Skeletal muscle satellite cell (primary cell): ENCODE measurements around the gene LTO1.
"Not testable (repeated sequence)": the region's sequence is repeated elsewhere in the genome, so short reads cannot be mapped to it uniquely, and the experiment has no call there.

ENCODE experiments used
- H3K27me3 ChIP-seq: 2 replicates; pipeline ENCODE4 v1.7.0; 2013; ENCODE audit warnings: low read length; ENCODE audit not compliant: control insufficient read depth, insufficient read depth
- H3K36me3 ChIP-seq: 2 replicates; pipeline ENCODE4 v1.7.0; 2013; ENCODE audit warnings: mild to moderate bottlenecking, control low read depth, low read length; ENCODE audit not compliant: insufficient read depth
- H3K4me1 ChIP-seq: 2 replicates; pipeline ENCODE4 v1.7.0; 2013; ENCODE audit warnings: low read length; ENCODE audit not compliant: control insufficient read depth, insufficient read depth
- H3K4me2 ChIP-seq: 2 replicates; pipeline ENCODE4 v1.7.0; 2013; ENCODE audit warnings: mild to moderate bottlenecking, low read length
- H3K4me3 ChIP-seq: 2 replicates; pipeline ENCODE4 v1.7.0; 2013; ENCODE audit warnings: low read length
- H3K9ac ChIP-seq: 2 replicates; pipeline ENCODE4 v1.7.0; 2013; ENCODE audit warnings: mild to moderate bottlenecking, low read depth, low read length, moderate library complexity
- H3K9me3 ChIP-seq: replicated peaks from 2 replicates; pipeline ENCODE4 v1.7.0; 2013; ENCODE audit warnings: mild to moderate bottlenecking, control low read depth, low read length

Gene LTO1

DNA sequence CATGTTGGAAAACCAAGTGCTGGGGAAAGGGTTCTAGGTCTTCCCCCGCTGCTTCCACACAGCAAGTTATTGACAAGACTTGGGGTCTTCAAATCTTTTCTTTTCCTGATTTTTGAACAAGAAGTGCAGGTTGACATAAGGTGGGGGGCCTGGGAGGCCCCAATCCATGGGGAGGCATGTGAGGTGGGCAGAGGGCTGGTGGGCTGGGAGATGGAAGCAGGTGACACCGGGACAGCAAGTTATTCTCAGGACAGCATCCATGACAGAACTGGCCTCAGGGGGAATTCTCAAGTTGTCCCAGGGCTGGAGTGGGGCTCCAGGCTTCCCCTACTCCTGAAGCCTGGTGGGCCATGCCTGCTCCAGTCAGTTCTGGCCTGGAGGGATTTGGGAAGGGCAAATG lies 23.2 kb upstream of the LTO1 start:
- Histone ChIP-seq H3K27me3 (peaks cover 82% of the 10 kb centered on the region), H3K9me3 (no peaks in the 10 kb centered on the region), H3K4me3 (no peak overlapping the region), H3K9ac (no peak overlapping the region), H3K36me3 (no peaks in the 10 kb centered on the region), H3K4me1 (peaks cover 7% of the 10 kb centered on the region), H3K4me2 (no peak overlapping the region)

DNA sequence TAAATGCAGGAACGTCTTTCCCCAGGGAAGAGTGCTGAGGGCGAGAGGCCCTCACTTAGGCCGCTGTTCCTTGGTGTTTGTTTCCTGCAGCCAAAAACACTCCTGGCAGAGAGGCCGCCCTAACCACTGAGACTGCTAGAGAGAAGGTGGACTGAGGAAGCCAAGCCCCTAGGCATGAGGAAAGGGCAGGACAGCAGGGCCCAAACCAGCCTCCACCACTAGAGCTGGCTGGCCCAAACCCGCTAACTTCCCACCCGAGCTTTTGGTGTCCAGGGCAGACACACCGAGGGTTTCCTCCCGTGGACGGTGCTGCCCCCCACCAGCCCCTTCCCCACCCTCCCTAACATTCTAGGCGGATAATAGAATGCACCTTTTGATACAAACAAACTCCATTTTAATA lies 22.7 kb upstream of the LTO1 start:
- Histone ChIP-seq H3K4me1 (peaks cover 7% of the 10 kb centered on the region), H3K9ac (no peak overlapping the region), H3K4me3 (no peak overlapping the region), H3K27me3 (peaks cover 81% of the 10 kb centered on the region), H3K4me2 (no peak overlapping the region), H3K36me3 (no peaks in the 10 kb centered on the region), H3K9me3 (no peaks in the 10 kb centered on the region)

DNA sequence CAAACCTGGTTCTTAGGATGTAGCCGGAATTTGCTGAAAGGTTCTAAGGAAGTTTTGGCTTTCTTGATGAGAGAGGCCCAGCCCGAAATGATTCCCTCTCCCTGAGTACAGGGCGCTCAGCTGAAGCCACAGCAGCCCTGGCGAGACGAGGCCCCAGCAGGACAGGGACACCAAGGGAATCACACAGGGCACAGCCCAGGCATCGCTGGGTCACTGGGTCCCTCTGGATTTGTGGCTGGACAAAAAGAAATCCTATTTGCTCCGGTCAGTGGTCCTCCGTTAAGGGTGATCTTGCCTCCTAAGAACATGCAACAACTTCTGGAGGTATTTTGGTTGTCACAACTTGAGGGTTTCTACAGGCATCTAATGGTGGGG lies 22.3 kb upstream of the LTO1 start:
- H3K9me3 ChIP-seq, result no peaks in the 10 kb centered on the region
- no peak overlapping the region for H3K4me2 ChIP-seq
- H3K36me3 ChIP-seq, result no peaks in the 10 kb centered on the region
- H3K27me3 ChIP-seq, result peaks cover 81% of the 10 kb centered on the region
- no peak overlapping the region for H3K4me3 ChIP-seq
- no peak overlapping the region for H3K9ac ChIP-seq
- H3K4me1 ChIP-seq, result peaks cover 7% of the 10 kb centered on the region

DNA sequence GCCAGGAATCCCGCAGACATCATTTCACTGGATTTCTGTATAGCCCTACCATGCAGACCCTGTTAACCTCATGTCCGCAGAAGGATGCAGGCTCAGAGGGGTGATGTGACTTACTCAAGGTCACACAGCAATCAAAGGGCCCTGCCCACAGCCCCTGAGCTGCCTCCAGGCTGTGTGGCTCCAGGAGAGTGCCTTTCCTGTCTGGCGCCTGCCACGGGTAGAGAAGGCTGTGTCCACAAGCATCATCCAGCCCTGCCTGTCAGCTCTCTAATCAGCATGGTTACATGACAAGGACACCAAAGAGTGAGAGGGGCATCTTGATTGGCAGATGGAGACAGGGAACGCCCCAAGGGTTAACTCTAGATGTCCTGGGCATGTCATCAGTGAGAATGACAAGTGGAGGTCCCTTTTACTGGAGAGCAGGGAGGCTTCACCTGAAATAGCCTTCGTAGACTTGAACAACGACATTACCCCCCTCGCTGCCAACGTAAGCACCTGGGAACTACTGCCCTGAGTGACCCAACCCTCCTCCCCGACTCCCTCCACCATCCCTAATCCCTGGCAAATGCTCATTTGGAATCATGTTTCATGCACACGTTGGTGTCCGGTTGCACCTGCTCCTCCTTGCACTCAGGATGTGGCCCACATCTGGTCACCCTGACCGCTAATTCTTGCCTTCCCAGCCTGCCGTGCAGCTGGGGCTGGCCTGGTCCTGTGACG lies 21.8 kb upstream of the LTO1 start:
- Histone ChIP-seq H3K36me3 (no peaks in the 10 kb centered on the region), H3K27me3 (peaks cover 77% of the 10 kb centered on the region), H3K9me3 (no peaks in the 10 kb centered on the region), H3K9ac (no peak overlapping the region), H3K4me1 (peaks cover 7% of the 10 kb centered on the region), H3K4me2 (no peak overlapping the region), H3K4me3 (no peak overlapping the region)

DNA sequence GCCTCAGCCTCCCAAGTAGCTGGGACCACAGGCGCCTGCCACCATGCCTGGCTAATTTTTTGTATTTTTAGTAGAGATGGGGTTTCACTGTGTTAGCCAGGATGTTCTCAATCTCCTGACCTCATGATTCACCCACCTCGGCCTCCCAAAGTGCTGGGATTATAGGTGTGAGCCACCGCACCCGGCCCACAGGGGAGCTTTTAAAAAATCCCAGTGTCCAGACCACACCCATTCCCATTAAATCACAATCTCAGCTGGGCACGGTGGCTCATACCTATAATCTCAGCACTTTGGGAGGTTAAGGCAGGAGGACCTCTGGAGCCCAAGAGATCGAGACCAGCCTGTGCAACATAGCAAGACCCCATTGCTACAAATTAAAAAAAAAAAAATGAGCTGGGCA lies 20.8 kb upstream of the LTO1 start:
- not testable (repeated sequence) for H3K4me2 ChIP-seq, H3K4me1 ChIP-seq, H3K9ac ChIP-seq, H3K4me3 ChIP-seq, H3K9me3 ChIP-seq, H3K36me3 ChIP-seq
- peaks cover 73% of the 10 kb centered on the region for H3K27me3 ChIP-seq

DNA sequence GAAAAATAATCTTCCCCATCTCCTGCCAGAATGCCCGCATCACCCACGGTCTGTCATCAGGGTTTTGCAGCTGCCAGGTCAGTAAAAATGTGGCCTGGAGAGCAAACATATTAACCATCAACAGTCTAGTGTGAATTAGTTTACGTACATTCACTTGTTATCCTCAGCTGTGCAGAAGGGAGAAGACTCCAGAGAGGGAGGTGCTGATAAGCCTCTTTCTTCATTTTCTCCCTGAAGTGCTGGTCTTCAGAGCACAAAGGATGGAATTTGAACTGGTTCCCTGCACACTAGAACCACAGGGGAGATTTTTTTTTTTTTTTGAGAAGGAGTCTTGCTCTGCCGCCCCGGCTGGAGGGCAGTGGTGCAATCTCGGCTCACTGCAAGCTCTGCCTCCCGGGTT lies 20.4 kb upstream of the LTO1 start:
- Histone ChIP-seq H3K27me3 (peaks cover 73% of the 10 kb centered on the region), H3K4me2 (no peak overlapping the region)

DNA sequence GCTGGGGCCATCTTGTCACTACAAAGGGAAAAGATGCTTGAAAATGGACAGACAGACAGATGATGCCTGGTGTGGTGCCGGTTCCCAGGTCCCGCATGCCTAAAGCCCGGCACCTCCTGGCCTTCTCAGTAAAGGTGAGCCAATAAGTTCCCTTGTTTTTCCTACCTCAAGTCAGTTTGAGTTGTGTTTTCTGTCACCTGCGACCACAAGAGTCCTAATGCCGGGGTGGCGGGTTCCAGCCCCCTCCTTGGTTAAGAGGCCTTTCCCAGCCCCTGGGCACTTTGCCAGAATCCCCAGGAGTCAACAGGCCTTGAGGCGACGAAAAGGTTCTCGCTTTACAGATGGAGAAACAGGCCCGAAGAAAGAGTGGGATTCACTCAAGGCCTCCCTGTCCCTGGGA lies 19.6 kb upstream of the LTO1 start:
- no peak overlapping the region for H3K4me3 ChIP-seq
- H3K9ac ChIP-seq, result no peak overlapping the region
- no peaks in the 10 kb centered on the region for H3K36me3 ChIP-seq
- no peaks in the 10 kb centered on the region for H3K9me3 ChIP-seq
- H3K4me2 ChIP-seq, result no peak overlapping the region
- H3K27me3 ChIP-seq, result peaks cover 71% of the 10 kb centered on the region
- no peaks in the 10 kb centered on the region for H3K4me1 ChIP-seq

More for the DNA sequence above, 20.4 kb upstream of the LTO1 start:
- H3K4me3 ChIP-seq, result no peak overlapping the region
- no peak overlapping the region for H3K9ac ChIP-seq
- H3K9me3 ChIP-seq, result no peaks in the 10 kb centered on the region
- peaks cover 4% of the 10 kb centered on the region for H3K4me1 ChIP-seq
- no peaks in the 10 kb centered on the region for H3K36me3 ChIP-seq

DNA sequence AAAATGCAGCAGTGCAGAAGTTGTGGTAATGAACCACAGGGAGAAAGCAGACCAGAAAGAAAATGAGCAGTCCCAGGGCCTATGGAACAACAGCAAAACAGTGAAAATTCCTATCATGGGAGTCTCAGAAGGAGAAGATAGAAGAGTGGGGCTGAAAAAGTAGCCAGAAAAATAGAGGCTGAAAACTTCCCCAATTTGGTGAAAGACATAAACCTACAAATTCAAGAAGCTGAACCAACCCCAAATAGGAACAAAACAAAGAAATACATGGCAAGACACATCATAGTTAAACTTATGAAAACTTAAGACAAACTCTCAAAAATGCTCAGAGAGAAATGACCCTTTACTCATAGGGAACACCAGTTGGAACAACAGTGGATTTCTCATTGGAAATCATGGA lies 17.3 kb upstream of the LTO1 start:
- Histone ChIP-seq H3K4me1 (no peaks in the 10 kb centered on the region), H3K9me3 (no peaks in the 10 kb centered on the region), H3K4me3 (no peak overlapping the region), H3K36me3 (no peaks in the 10 kb centered on the region), H3K9ac (no peak overlapping the region), H3K27me3 (peaks cover 60% of the 10 kb centered on the region), H3K4me2 (no peak overlapping the region)

DNA sequence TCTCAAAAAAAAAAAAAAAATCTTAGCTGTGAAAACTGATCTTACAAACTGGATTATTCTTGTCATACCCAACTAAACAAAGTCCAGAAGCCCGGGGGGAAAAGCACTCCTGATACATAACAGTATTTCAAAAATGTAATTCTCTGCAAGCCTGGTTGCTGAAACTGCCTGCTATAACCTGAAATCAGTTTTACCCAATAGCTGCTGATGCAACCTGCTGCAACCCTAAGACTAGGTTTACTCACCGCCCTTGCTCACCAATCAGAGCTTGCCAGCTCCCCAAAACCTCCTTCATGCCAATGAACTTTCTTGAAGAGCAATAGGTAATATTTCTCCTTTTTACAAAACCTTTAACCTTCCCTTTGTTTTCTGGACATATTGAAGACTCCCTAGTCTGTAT lies 16.3 kb upstream of the LTO1 start:
- Histone ChIP-seq H3K4me1 (no peaks in the 10 kb centered on the region), H3K36me3 (no peaks in the 10 kb centered on the region), H3K9me3 (no peaks in the 10 kb centered on the region), H3K9ac (no peak overlapping the region), H3K4me2 (no peak overlapping the region), H3K4me3 (no peak overlapping the region), H3K27me3 (peaks cover 51% of the 10 kb centered on the region)

DNA sequence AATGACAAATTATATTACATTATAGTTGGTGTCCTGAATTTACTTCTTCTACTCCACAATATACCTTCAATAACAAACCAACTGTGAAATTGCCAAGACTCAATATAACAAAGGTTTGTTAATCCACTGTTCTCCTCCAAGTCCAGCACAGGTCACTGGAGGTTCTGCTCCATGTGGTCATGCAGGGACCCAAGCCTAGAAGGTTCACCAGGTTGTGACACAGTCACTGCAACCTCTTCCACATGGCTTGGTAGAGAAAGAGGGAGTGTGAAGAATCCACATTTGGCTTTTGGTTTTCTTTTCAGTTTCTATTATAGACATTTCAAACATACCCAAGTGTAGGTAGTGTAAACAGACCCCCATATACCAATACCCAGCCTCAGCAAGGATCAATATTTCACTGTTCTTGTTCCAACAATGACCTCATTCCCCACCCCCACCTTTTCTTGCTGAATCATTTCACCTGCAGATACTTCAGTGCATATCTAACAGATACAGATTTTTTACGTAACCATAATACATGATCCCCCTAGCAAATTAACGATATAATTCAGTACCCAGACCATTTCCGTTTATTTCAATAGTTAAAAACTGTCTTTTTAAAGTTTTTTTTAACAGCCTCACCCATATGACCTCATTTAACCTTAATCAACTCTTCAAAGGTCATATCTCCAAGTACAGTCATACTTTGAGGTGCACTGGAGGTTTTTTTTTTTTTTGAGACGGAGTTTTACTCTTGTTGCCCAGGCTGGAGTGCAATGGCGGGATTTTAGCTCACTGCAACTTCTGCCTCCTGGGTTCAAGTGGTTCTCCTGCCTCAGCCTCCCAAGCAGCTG lies 14.5 kb upstream of the LTO1 start:
- H3K9me3 ChIP-seq, result no peaks in the 10 kb centered on the region
- no peak overlapping the region for H3K4me3 ChIP-seq
- H3K4me1 ChIP-seq, result no peaks in the 10 kb centered on the region
- peaks cover 39% of the 10 kb centered on the region for H3K27me3 ChIP-seq
- no peaks in the 10 kb centered on the region for H3K36me3 ChIP-seq
- no peak overlapping the region for H3K4me2 ChIP-seq
- no peak overlapping the region for H3K9ac ChIP-seq

DNA sequence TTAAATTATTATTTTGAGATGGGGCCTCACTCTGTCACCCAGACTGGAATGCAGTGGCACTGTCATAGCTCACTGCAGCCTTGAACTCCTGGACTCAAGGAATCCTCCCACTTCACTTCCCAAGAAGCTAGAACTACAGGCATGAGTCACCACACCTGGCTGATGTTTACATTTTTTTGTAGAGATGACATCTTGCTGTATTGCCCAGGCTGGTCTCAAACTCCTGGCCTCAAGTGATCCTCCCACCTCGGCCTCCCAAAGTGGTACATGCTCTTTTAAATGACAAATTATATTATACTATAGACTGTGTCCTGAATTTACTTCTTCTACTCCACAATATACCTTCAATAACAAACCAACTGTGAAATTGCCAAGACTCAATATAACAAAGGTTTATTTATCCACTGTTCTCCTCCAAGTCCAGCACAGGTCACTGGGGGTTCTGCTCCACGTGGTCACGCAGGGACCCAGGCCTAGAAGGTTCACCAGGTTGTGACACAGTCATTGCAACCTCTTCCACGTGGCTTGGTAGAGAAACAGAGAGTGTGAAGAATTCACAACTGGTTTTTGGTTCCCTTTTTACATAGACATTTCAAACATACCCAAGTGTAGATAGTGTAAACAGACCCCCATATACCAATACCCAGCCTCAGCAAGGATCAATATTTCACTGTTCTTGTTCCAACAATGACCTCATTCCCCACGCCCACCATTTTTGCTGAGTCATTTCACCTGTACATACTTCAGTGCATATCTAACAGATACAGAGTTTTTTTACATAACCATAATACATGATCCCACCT lies 13.0 kb upstream of the LTO1 start:
- H3K9me3 ChIP-seq, H3K4me3 ChIP-seq, H3K9ac ChIP-seq, H3K4me2 ChIP-seq, H3K36me3 ChIP-seq, H3K4me1 ChIP-seq: not testable (repeated sequence)
- peaks cover 26% of the 10 kb centered on the region for H3K27me3 ChIP-seq
